ENCODE data around the gene OTUB1. TPM values are rescaled to one million over a fixed set of nuclear protein-coding genes. Genes with fewer than 3 reads are reported as not detected.

Gene OTUB1, protein sequence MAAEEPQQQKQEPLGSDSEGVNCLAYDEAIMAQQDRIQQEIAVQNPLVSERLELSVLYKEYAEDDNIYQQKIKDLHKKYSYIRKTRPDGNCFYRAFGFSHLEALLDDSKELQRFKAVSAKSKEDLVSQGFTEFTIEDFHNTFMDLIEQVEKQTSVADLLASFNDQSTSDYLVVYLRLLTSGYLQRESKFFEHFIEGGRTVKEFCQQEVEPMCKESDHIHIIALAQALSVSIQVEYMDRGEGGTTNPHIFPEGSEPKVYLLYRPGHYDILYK
- total RNA-seq: 10 to 100 TPM; 39.8 to 80.0 (median 53.7) TPM

DNA sequence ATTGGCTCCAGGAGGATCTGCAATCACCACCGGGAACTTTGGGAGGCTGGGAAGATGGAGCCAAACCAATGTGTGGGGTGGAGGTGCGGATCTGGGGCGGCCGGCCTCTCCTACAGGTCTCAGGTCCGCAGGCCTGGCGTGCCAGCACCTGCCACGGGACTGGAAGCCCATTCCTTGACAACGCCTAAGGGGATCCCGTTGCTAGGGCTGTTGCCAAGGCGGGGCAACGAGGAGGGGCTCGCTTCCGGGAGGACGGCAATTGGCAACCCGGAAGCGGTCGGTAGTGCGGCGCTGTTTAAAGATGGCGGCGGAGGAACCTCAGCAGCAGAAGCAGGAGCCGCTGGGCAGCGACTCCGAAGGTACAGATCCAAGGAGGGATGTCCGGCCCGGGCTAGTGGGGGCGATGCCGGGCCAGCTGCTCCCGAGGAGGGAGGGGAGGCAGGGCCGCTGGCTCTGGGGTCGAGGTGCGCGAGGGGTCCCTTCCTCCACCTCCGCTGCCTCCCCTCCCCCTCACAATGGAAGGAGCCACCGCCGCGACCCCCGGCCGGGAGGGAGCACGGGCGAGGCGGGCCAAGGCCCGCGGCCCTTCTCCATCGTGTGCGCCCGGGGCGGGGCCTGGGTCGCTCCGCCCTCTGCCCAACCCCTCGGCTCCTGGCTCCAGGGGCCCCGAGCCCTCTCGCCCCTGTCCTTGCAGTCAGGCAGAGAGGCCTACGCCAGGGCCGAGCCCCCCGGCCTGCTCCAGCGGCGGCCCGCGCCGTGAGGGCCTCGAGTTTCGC lies at the start of gene OTUB1:
TSS of gene OTUB1 (plus strand) at position 283 of the 776 bp plus-strand sequence. CDS start at position 302, 19 bp downstream.
- 0% methylated on average over 2 to 9 of the region's 63 CpGs; no CpG with 5 or more reads in 8 of the 10 experiments for WGBS, 10 experiments
- ATAC-seq (replicated peaks in 6 of 8): peak; percentile 91 to 94 (median 92)
- Histone ChIP-seq H3K4me3 (peak within 1 kb of the TSS; percentile 59 to 98 (median 80)), H3K4me1 (replicated peaks in 1 of 2) (peaks cover 13 to 15% of the 10 kb centered on the region in 2 donors), H3K27ac (peak within 1 kb of the TSS; percentile 94 to 99)
- in situ Hi-C loops (cut with MboI; ENCODE audit: low pct_unique_long_range_greater_than_20kb in 2 of 9, low sequenced_read_pairs in 9 of 9, unreplicated experiment in 9 of 9): loop anchor here in 3 of 9 experiments (25.0 kb wide), 1 partner anchor 176 kb away; the partner anchor contains the start of gene MACROD1 (in 3 of the 3)

DNA sequence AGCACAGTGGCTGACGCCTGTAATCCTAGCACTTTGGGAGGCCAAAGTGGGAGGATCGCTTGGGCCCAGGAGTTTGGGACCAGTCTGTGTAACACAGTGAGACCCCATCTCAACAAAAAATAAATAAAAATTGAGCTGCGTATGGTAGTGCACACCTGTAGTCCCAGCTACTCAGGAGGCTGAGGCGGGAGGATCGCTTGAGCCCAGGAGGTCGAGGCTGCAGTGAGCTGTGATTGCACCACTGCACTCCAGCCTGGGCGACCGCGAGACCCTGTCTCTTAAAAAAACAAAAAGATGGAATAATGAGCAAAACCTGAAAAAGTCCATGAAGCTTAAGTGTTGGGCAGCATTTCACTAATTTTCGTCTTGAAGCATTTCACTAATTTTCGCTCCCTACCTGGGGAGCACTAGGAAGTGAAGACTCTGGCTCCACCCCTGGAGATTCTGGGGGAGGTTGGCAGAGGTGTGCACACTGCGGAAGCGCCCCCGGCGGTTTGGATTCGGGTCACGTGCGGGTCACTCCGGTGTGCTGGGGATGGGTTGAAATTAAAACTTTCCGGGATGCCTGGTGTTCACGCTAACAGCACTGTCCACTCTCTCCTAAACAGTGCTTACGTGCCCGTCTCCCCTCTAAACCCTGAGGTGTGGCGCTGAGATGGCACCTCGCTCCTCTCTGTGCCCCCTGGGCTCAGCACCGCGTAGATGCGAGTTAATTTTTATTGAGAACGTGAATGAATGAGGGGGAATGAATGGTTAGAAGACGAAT lies 48.3 kb upstream of the OTUB1 start:
- H3K4me1 ChIP-seq (replicated peaks in 1 of 2): peaks cover 10 to 13% of the 10 kb centered on the region in 2 donors
- ATAC-seq (replicated peaks in 6 of 8): peak in 4 of 8 experiments; percentile 6 to 42 (median 8)
- in situ Hi-C loops (cut with MboI; ENCODE audit: low pct_unique_long_range_greater_than_20kb in 2 of 9, low sequenced_read_pairs in 9 of 9, unreplicated experiment in 9 of 9): loop anchor here in 2 of 9 experiments (25.0 kb wide), 1 partner anchor 101 kb away; the partner anchor contains the start of gene MARK2 (in 2 of the 2)
- peak overlapping the region; percentile 74 to 98 (median 94) for H3K4me3 ChIP-seq
- H3K27ac ChIP-seq: no peak overlapping the region
- 17 to 100% (median 48%) methylated on average over 1 to 16 of the region's 30 CpGs for WGBS, 10 experiments

GRCh38 chr11:63938479-63939396 lies 47.5 kb upstream of the OTUB1 start, which contains the start of gene NAA40:
NAA40 (plus strand) TSS chr11:63939002; CDS start chr11:63939097, 95 bp downstream.
- Histone ChIP-seq H3K4me1 (replicated peaks in 1 of 2) (peaks cover 10 to 13% of the 10 kb centered on the region in 2 donors), H3K4me3 (peak within 1 kb of the TSS; percentile 74 to 98 (median 94)), H3K27ac (peak within 1 kb of the TSS; percentile 92 to 96)
- ATAC-seq (replicated peaks in 6 of 8): peak; percentile 93 to 98 (median 95)
- in situ Hi-C loops (cut with MboI; ENCODE audit: low pct_unique_long_range_greater_than_20kb in 2 of 9, low sequenced_read_pairs in 9 of 9, unreplicated experiment in 9 of 9): loop anchor here in 2 of 9 experiments (25.0 kb wide), 1 partner anchor 101 kb away; the partner anchor contains the start of gene MARK2 (in 2 of the 2)
- WGBS, 10 experiments: 0 to 4% (median 0%) methylated on average over 1 to 18 of the region's 92 CpGs; no CpG with 5 or more reads in 7 of the 10 experiments

GRCh38 chr11:63939397-63939891 lies 46.8 kb upstream of the OTUB1 start:
- no peak for ATAC-seq (replicated peaks in 6 of 8)
- Histone ChIP-seq H3K4me1 (replicated peaks in 1 of 2) (peaks cover 10 to 13% of the 10 kb centered on the region in 2 donors), H3K27ac (peak overlapping the region; percentile 92 to 96), H3K4me3 (peak overlapping the region; percentile 74 to 98 (median 94))
- 0 to 27% (median 0%) methylated on average over 1 to 11 of the region's 26 CpGs; no CpG with 5 or more reads in 5 of the 10 experiments for WGBS, 10 experiments
- in situ Hi-C loops (cut with MboI; ENCODE audit: low pct_unique_long_range_greater_than_20kb in 2 of 9, low sequenced_read_pairs in 9 of 9, unreplicated experiment in 9 of 9): loop anchor here in 2 of 9 experiments (25.0 kb wide), 1 partner anchor 102 kb away; the partner anchor contains the start of gene MARK2 (in 2 of the 2)

- ATAC-seq (replicated peaks in 6 of 8): no peak
- H3K27ac ChIP-seq: no peak overlapping the region
- 58 to 97% (median 89%) methylated on average over 3 to 6 of the region's 6 CpGs for WGBS, 10 experiments
- no peak overlapping the region for H3K4me3 ChIP-seq
- in situ Hi-C loops (cut with MboI; ENCODE audit: low pct_unique_long_range_greater_than_20kb in 2 of 9, low sequenced_read_pairs in 9 of 9, unreplicated experiment in 9 of 9): loop anchor here in 4 of 9 experiments (10.0 to 25.0 kb wide), 2 partner anchors 103 to 106 kb away; partner anchors contain the start of gene MARK2 (in 4 of the 4)
- H3K4me1 ChIP-seq (replicated peaks in 1 of 2): peaks cover 20% of the 10 kb centered on the region in 2 donors
Observed at GRCh38 chr11:63940786-63941185, 45.5 kb upstream of the OTUB1 start.

DNA sequence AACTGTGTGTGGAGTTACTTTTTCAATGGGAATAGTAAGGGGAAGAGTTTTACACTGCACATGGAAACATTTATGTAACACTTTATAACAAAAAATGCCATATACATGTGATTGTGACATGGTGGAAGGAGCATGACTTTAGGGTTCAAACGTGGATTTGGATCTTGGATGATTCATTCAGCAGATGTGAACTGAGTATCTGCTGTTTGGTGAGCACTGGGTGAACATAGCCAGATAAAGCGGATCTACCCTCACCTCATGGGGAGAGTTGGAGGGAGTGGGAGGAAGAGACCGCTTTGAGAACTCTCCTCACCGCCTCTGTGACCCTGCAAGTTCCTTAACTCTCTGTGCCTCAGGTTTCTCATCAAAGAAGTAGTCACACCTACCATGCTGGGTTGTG lies 44.3 kb upstream of the OTUB1 start:
- H3K4me3 ChIP-seq: no peak overlapping the region
- no peak for ATAC-seq (replicated peaks in 6 of 8)
- H3K4me1 ChIP-seq (replicated peaks in 1 of 2): peaks cover 20% of the 10 kb centered on the region in 2 donors
- 20 to 100% (median 92%) methylated on average over 1 to 3 of the region's 4 CpGs; no CpG with 5 or more reads in 2 of the 10 experiments for WGBS, 10 experiments
- in situ Hi-C loops (cut with MboI; ENCODE audit: low pct_unique_long_range_greater_than_20kb in 2 of 9, low sequenced_read_pairs in 9 of 9, unreplicated experiment in 9 of 9): loop anchor here in 4 of 9 experiments (10.0 to 25.0 kb wide), 2 partner anchors 105 to 107 kb away; partner anchors contain the start of gene MARK2 (in 4 of the 4)
- H3K27ac ChIP-seq: no peak overlapping the region

GRCh38 chr11:63942803-63943202 lies 43.4 kb upstream of the OTUB1 start:
- no peak for ATAC-seq (replicated peaks in 6 of 8)
- Histone ChIP-seq H3K4me3 (no peak overlapping the region), H3K27ac (no peak overlapping the region), H3K4me1 (replicated peaks in 1 of 2) (peaks cover 20% of the 10 kb centered on the region in 2 donors)
- in situ Hi-C loops (cut with MboI; ENCODE audit: low pct_unique_long_range_greater_than_20kb in 2 of 9, low sequenced_read_pairs in 9 of 9, unreplicated experiment in 9 of 9): loop anchor here in 4 of 9 experiments (10.0 to 25.0 kb wide), 2 partner anchors 106 to 108 kb away; partner anchors contain the start of gene MARK2 (in 4 of the 4)
- 86 to 100% (median 100%) methylated on average over 1 to 2 of the region's 3 CpGs; no CpG with 5 or more reads in 6 of the 10 experiments for WGBS, 10 experiments

GRCh38 chr11:63944987-63945386 lies 41.3 kb upstream of the OTUB1 start:
- no peak overlapping the region for H3K27ac ChIP-seq
- H3K4me3 ChIP-seq: no peak overlapping the region
- peaks cover 13 to 15% of the 10 kb centered on the region in 2 donors for H3K4me1 ChIP-seq (replicated peaks in 1 of 2)
- in situ Hi-C loops (cut with MboI; ENCODE audit: low pct_unique_long_range_greater_than_20kb in 2 of 9, low sequenced_read_pairs in 9 of 9, unreplicated experiment in 9 of 9): loop anchor here in 4 of 9 experiments (10.0 to 25.0 kb wide), 2 partner anchors 108 to 110 kb away; partner anchors contain the start of gene MARK2 (in 4 of the 4)
- WGBS, 10 experiments: 0 to 90% (median 60%) methylated on average over 1 to 4 of the region's 8 CpGs; no CpG with 5 or more reads in 3 of the 10 experiments
- peak in 5 of 8 experiments; percentile 18 to 51 (median 31) for ATAC-seq (replicated peaks in 6 of 8)

- H3K27ac ChIP-seq: no peak overlapping the region
- ATAC-seq (replicated peaks in 6 of 8): peak; percentile 88 to 96 (median 92)
- WGBS, 10 experiments: 0 to 80% (median 60%) methylated on average over 1 to 10 of the region's 14 CpGs; no CpG with 5 or more reads in 3 of the 10 experiments
- peaks cover 8 to 10% of the 10 kb centered on the region in 2 donors for H3K4me1 ChIP-seq (replicated peaks in 1 of 2)
- H3K4me3 ChIP-seq: no peak overlapping the region
- in situ Hi-C loops (cut with MboI; ENCODE audit: low pct_unique_long_range_greater_than_20kb in 2 of 9, low sequenced_read_pairs in 9 of 9, unreplicated experiment in 9 of 9): loop anchor here in 4 of 9 experiments (10.0 to 25.0 kb wide), 2 partner anchors 108 to 111 kb away; partner anchors contain the start of gene MARK2 (in 4 of the 4)
Observed at GRCh38 chr11:63945477-63946163, 40.6 kb upstream of the OTUB1 start.

DNA sequence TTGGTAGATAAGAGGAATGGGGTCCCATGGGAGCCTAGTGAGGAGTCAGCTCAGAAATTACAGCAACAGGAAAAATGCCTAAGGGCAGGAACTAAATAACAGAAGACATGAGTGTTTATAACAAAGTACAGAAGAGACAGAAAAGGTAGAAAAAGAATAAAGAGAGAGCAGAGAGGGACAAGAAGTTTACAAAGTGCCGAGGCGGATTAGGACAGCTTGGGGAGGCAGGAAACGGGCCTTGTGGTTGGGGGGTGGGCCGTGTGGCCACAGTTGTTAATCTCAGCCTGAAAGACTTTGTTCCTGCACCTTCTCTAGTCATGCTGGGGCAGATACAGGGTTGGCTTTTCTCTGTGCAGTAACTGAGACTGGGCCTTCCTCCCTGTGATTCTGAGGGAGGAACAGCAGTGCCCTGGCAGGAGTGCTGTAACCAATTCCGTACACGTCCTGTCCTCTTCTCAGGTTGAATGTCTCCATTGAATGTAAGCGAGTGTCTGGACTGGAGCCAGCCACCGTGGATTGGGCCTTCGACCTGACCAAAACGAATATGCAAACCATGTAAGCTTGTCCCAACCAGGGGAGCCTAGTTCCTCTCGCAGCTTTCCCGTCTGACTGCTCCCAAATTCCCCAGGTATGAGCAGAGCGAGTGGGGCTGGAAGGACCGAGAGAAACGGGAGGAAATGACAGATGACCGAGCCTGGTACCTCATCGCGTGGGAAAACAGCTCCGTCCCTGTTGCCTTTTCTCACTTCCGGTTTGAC lies 34.3 kb upstream of the OTUB1 start:
- no peak overlapping the region for H3K4me3 ChIP-seq
- H3K4me1 ChIP-seq (replicated peaks in 1 of 2): no peaks in the 10 kb centered on the region
- in situ Hi-C loops (cut with MboI; ENCODE audit: low pct_unique_long_range_greater_than_20kb in 2 of 9, low sequenced_read_pairs in 9 of 9, unreplicated experiment in 9 of 9): loop anchor here in 1 of 9 experiments (25.0 kb wide), 1 partner anchor 115 kb away; the partner anchor contains the start of gene MARK2
- ATAC-seq (replicated peaks in 6 of 8): no peak
- 67 to 100% (median 88%) methylated on average over 3 to 13 of the region's 20 CpGs; no CpG with 5 or more reads in 1 of the 10 experiments for WGBS, 10 experiments
- H3K27ac ChIP-seq: no peak overlapping the region

Data from motor neuron (in vitro differentiated cells).